Panc1 (cell line): ENCODE results near the gene TSPAN16. TPM values are rescaled to one million over a fixed set of nuclear protein-coding genes. Genes with fewer than 3 reads are reported as not detected.
A peak's percentile ranks its signal among the peaks of the same experiment; 100 is the strongest.

ENCODE experiments used
- ATAC-seq: fragments of 200-7000 bp; cut with Tn5 transposase; 2 replicates; pipeline ENCODE4 v1.9.1; 2020; ENCODE audit warnings: mild to moderate bottlenecking, moderate library complexity
- BruUV-seq: library from RNA; stranded (reverse); fragments of 400-500 nt; replicated peaks from 2 replicates; lab custom pipeline; 2021; lab: Mats Ljungman, UMichigan
- CTCF ChIA-PET: fragments of 300-600 bp; sonication (Branson Sonifier 250); formaldehyde crosslinking; loops from one replicate; lab custom pipeline; 2022; ENCODE audit warnings: antibody characterized with exemption; lab: Charles Lee
- POLR2A ChIA-PET: fragments of 300-600 bp; sonication (Branson Sonifier 250); formaldehyde crosslinking; loops from one replicate; lab custom pipeline; 2022; ENCODE audit warnings: antibody characterized with exemption; lab: Charles Lee
- DNase-seq: peaks from one replicate; pipeline ENCODE4 v3.0.0-alpha.2; 2010; ENCODE audit warnings: low read depth, low spot score
- H3K27ac ChIP-seq: 2 replicates; pipeline ENCODE4 v1.5.1; 2011; ENCODE audit warnings: mild to moderate bottlenecking, low read length, inconsistent platforms
- H3K27me3 ChIP-seq: fragments of 200-500 bp; sonication (Bioruptor generic); 2 replicates; pipeline ENCODE4 v1.6.0; 2014; ENCODE audit warnings: low read length, inconsistent platforms; ENCODE audit not compliant: control insufficient read depth, insufficient read depth
- H3K36me3 ChIP-seq: fragments of 200-500 bp; sonication (Bioruptor generic); 2 replicates; pipeline ENCODE4 v1.5.1; 2014; ENCODE audit warnings: inconsistent platforms, mild to moderate bottlenecking, low read length, moderate library complexity; ENCODE audit not compliant: control insufficient read depth, insufficient read depth
- H3K4me1 ChIP-seq: 2 replicates; pipeline ENCODE4 v1.5.1; 2011; ENCODE audit warnings: inconsistent platforms, mild to moderate bottlenecking, low read length, moderate library complexity; ENCODE audit not compliant: control insufficient read depth, insufficient read depth
- H3K4me3 ChIP-seq, 2 experiments: 2 replicates each; pipeline ENCODE4 v1.5.1; 2011 to 2012; ENCODE audit warnings: low read depth in 2 of 2, low read length in 2 of 2, mild to moderate bottlenecking in 2 of 2, inconsistent platforms in 1 of 2, moderate library complexity in 1 of 2
- H3K9me3 ChIP-seq: fragments of 200-500 bp; sonication (Bioruptor generic); 2 replicates; pipeline ENCODE4 v1.5.1; 2014; ENCODE audit warnings: low read depth, mild to moderate bottlenecking, inconsistent platforms, low read length, moderate library complexity; ENCODE audit not compliant: control insufficient read depth, insufficient read depth
- SIN3A ChIP-seq: IDR thresholded peaks from 2 replicates; pipeline ENCODE4 v1.6.1; 2012; ENCODE audit warnings: low read depth, mild to moderate bottlenecking, low read length, moderate library complexity, borderline replicate concordance; ENCODE audit not compliant: insufficient read depth
- TCF7L2 ChIP-seq: IDR thresholded peaks from 2 replicates; pipeline ENCODE4 v1.6.1; 2011; ENCODE audit warnings: mild to moderate bottlenecking, low read depth, low read length, inconsistent platforms
- in situ Hi-C: cut with HindIII; loops from 2 replicates; pipeline ENCODE4 v1.10.0; 2016; ENCODE audit warnings: low sequenced_read_pairs, low pct_unique_long_range_greater_than_20kb
- intact Hi-C: fragments of 100-400 bp; cut with micrococcal nuclease; formaldehyde crosslinking; loops from one replicate; pipeline ENCODE4 v1.10.0; 2022; ENCODE audit not compliant: unreplicated experiment
- total RNA-seq: library from RNA; stranded (reverse); gene quantifications from one replicate; pipeline ENCODE4 v1.2.1, GENCODE V29; 2021; ENCODE audit not compliant: unreplicated experiment
- TF ChIP-seq, protein P1 (sequence below): fragments of 450-650 bp; IDR thresholded peaks from 2 replicates; pipeline ENCODE4 v1.5.1; 2017; ENCODE audit warnings: mild to moderate bottlenecking
- TF ChIP-seq, protein P2 (sequence below), 2 experiments: IDR thresholded peaks; 2 replicates each; pipeline ENCODE4 v1.6.1; 2011 to 2012; ENCODE audit warnings: low read depth in 2 of 2, control low read depth in 1 of 2, low read length in 1 of 2, mild to moderate bottlenecking in 1 of 2, moderate library complexity in 1 of 2; ENCODE audit not compliant: insufficient read depth in 1 of 2

TSPAN16 gene
- total RNA-seq, 1 experiment from 2014 or later = not detected

DNA sequence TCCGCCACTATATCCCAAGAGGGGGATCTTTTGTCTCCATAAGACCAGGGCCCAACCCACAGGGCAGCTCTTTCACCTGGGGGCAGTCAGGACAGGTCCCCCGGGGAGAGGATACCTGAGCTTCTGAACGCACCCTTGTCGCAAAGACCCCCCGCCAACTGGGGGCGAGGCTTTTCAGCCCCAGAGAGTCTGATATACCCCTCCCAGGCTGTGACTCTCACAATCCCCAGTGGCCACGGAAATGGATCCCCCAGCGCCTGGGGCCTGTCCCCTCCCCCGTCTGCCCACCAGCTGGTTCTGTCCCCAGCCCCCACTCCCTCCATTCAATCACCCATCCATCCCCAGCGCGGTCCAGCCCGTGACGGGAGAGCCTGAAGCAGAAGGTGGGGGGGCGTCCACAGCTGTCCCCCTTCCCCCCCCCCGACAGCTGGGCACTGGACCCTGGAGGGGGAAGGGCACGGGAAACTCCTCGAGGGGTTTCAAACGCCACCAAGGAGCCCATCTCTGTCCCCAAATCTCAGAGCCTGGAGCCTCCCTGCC lies 34.5 kb upstream of the TSPAN16 start:
- in situ Hi-C loops = no loop called here
- DNase-seq = no peak
- no peaks in the 10 kb centered on the region; the same call in 1 of the 2 replicates for H3K4me1 ChIP-seq
- no peaks in the 10 kb centered on the region; the same call in 1 of the 2 replicates for H3K36me3 ChIP-seq
- no peaks in the 10 kb centered on the region for H3K27me3 ChIP-seq
- no peaks in the 10 kb centered on the region for H3K9me3 ChIP-seq
- H3K27ac ChIP-seq = 0 out of 2 replicates have a peak overlapping the region, but pooled peaks have one; percentile 48
- no TSS peak for BruUV-seq
- ChIA-PET CTCF (no interaction called here), POLR2A (no interaction called here)
- peak overlapping the region; percentile 58 to 60 for H3K4me3 ChIP-seq
- intact Hi-C loops = no loop called here
- TF ChIP-seq, protein P1, sequence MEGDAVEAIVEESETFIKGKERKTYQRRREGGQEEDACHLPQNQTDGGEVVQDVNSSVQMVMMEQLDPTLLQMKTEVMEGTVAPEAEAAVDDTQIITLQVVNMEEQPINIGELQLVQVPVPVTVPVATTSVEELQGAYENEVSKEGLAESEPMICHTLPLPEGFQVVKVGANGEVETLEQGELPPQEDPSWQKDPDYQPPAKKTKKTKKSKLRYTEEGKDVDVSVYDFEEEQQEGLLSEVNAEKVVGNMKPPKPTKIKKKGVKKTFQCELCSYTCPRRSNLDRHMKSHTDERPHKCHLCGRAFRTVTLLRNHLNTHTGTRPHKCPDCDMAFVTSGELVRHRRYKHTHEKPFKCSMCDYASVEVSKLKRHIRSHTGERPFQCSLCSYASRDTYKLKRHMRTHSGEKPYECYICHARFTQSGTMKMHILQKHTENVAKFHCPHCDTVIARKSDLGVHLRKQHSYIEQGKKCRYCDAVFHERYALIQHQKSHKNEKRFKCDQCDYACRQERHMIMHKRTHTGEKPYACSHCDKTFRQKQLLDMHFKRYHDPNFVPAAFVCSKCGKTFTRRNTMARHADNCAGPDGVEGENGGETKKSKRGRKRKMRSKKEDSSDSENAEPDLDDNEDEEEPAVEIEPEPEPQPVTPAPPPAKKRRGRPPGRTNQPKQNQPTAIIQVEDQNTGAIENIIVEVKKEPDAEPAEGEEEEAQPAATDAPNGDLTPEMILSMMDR = no peak
- TF ChIP-seq SIN3A = no peak
- TF ChIP-seq, protein P2, sequence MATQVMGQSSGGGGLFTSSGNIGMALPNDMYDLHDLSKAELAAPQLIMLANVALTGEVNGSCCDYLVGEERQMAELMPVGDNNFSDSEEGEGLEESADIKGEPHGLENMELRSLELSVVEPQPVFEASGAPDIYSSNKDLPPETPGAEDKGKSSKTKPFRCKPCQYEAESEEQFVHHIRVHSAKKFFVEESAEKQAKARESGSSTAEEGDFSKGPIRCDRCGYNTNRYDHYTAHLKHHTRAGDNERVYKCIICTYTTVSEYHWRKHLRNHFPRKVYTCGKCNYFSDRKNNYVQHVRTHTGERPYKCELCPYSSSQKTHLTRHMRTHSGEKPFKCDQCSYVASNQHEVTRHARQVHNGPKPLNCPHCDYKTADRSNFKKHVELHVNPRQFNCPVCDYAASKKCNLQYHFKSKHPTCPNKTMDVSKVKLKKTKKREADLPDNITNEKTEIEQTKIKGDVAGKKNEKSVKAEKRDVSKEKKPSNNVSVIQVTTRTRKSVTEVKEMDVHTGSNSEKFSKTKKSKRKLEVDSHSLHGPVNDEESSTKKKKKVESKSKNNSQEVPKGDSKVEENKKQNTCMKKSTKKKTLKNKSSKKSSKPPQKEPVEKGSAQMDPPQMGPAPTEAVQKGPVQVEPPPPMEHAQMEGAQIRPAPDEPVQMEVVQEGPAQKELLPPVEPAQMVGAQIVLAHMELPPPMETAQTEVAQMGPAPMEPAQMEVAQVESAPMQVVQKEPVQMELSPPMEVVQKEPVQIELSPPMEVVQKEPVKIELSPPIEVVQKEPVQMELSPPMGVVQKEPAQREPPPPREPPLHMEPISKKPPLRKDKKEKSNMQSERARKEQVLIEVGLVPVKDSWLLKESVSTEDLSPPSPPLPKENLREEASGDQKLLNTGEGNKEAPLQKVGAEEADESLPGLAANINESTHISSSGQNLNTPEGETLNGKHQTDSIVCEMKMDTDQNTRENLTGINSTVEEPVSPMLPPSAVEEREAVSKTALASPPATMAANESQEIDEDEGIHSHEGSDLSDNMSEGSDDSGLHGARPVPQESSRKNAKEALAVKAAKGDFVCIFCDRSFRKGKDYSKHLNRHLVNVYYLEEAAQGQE (IDR thresholded peaks at IDR 0.05; ENCODE audit: insufficient read depth in 1 of 2, low read depth in 2 of 2, low read length in 1 of 2) = no peak
- 0 out of 2 replicates have a peak, but pooled peaks have one; percentile 9 for ATAC-seq

DNA sequence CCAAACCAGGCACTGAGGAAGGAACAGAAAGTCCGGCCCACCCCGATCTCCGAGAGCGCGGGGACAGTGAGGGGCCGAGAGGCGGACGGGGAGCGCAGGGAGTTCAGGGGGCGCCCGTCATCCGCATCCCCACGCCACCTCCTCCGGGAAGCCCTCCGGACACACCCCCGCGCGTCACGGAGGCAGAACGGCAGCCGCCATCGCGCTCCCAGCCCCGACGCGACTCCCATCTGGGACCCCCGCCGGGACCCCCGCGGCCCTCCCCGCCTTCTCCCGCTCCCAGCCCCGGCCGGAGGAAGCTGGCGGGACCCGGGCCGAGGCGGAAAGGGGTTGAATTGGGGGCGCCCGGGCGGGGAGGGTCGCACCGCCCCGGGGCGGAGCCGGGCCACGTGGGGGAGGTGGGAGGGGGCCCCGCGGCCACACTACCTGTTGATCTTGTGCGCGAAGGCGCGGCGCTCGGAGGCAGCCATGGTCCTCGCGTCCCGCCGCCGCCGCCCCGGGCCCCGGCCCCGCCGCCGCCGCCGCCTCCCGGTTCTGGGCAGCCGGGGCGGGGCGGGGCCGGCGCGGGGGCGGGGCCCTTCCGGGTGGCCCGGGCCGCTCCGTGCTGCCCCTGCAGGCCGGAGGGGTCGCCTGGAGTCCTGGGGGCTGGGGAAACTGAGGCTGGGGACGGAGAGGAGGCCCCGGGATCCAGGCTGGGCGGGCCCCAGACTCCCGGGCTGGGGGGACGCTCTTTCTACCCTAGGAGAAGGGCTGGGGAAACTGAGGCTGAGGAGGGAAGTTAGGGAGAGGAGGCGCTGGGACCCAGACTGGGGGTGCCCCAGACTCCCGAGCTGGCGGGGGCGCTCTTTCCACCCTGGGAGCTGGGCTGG lies 33.8 kb upstream of the TSPAN16 start, which contains the start of gene DOCK6:
Gene DOCK6, minus strand, starts transcription at position 554 of the 869 bp plus-strand sequence. Its CDS starts 84 bp downstream, at position 470.
- no peaks in the 10 kb centered on the region; the same call in 1 of the 2 replicates for H3K4me1 ChIP-seq
- DNase-seq (no peak), ATAC-seq (peak; percentile 84)
- TF ChIP-seq, protein P1 = peak; percentile 77; the same call in 1 of the 2 replicates
- no peak for TF ChIP-seq TCF7L2
- intact Hi-C loops (no loop called here), in situ Hi-C loops (no loop called here)
- no TSS peak for BruUV-seq
- peak within 1 kb of the TSS; percentile 58 to 60 for H3K4me3 ChIP-seq
- CTCF ChIA-PET = no interaction called here
- peak within 1 kb of the TSS; percentile 61; the same call in 1 of the 2 replicates for H3K27ac ChIP-seq
- no peaks in the 10 kb centered on the region for H3K27me3 ChIP-seq
- POLR2A ChIA-PET = no interaction called here
- no peaks in the 10 kb centered on the region for H3K9me3 ChIP-seq
- H3K36me3 ChIP-seq = no peaks in the 10 kb centered on the region; the same call in 1 of the 2 replicates
